ENCODE measurements around the gene REEP3.
A peak's percentile ranks its signal among the peaks of the same experiment; 100 is the strongest.

The REEP3 gene

GRCh38 chr10:63591600-63592379 lies 70.6 kb downstream of the REEP3 start:
- DNase-seq: no peak

- DNase-seq: no peak
Measured at GRCh38 chr10:63593576-63593975, 72.4 kb downstream of the REEP3 start.

GRCh38 chr10:63595072-63595471 lies 73.9 kb downstream of the REEP3 start:
- DNase-seq: no peak

GRCh38 chr10:63596924-63597323 lies 75.7 kb downstream of the REEP3 start:
- DNase-seq: no peak

GRCh38 chr10:63600540-63600939 lies 79.3 kb downstream of the REEP3 start:
- no peak for DNase-seq

- no peak for DNase-seq
Measured at GRCh38 chr10:63603709-63604445, 82.7 kb downstream of the REEP3 start.

- DNase-seq: no peak
Measured at GRCh38 chr10:63605197-63605967, 84.2 kb downstream of the REEP3 start.

GRCh38 chr10:63608511-63608910 lies 87.3 kb downstream of the REEP3 start:
- no peak for DNase-seq

GRCh38 chr10:63611078-63611477 lies 89.9 kb downstream of the REEP3 start:
- no peak for DNase-seq

- DNase-seq: no peak
Measured at GRCh38 chr10:63614371-63614891, 93.2 kb downstream of the REEP3 start.

- DNase-seq: no peak
Measured at GRCh38 chr10:63618552-63618951, 97.4 kb downstream of the REEP3 start.

GRCh38 chr10:63619426-63619825 lies 98.2 kb downstream of the REEP3 start:
- DNase-seq: no peak

GRCh38 chr10:63622097-63622496 lies 100.9 kb downstream of the REEP3 start:
- no peak for DNase-seq

- no peak for DNase-seq
Measured at GRCh38 chr10:63624701-63625100, 103.5 kb downstream of the REEP3 start.

- DNase-seq: no peak
Measured at GRCh38 chr10:63627396-63627795, 106.2 kb downstream of the REEP3 start.

- DNase-seq: no peak
Measured at GRCh38 chr10:63627881-63628296, 106.7 kb downstream of the REEP3 start.

- DNase-seq: no peak
Measured at GRCh38 chr10:63628526-63629362, 107.5 kb downstream of the REEP3 start.

GRCh38 chr10:63629363-63630084 lies 108.3 kb downstream of the REEP3 start:
- peak; percentile 65 to 75 for DNase-seq

GRCh38 chr10:63630085-63630930 lies 109.1 kb downstream of the REEP3 start:
- DNase-seq: peak; percentile 67 to 68

- DNase-seq: no peak
Measured at GRCh38 chr10:63630931-63631680, 109.9 kb downstream of the REEP3 start.
